Activated T-helper 17 cell treated with anti-CD3 and anti-CD28 coated beads, Interleukin-2, amount 50 U/mL, for 72 hours (primary cell): ENCODE data around the gene PSG7. TPM values are rescaled to one million over a fixed set of nuclear protein-coding genes. Genes with fewer than 3 reads are reported as not detected.
"Not testable (repeated sequence)": the region's sequence is repeated elsewhere in the genome, so short reads cannot be mapped to it uniquely, and the experiment has no call there.

Source experiments
- ATAC-seq: fragments of 150-1000 bp; cut with Tn5 transposase; replicated peaks from 2 replicates; pipeline ENCODE4 v1.10.0; 2021; ENCODE audit warnings: mild to moderate bottlenecking, moderate library complexity
- H3K27ac Mint-ChIP-seq: one replicate; pipeline ENCODE4 v1.8.0; 2022; ENCODE audit warnings: mixed read lengths
- H3K27me3 Mint-ChIP-seq: one replicate; pipeline ENCODE4 v1.8.0; 2022; ENCODE audit warnings: mixed read lengths
- H3K36me3 Mint-ChIP-seq: one replicate; pipeline ENCODE4 v1.8.0; 2022; ENCODE audit warnings: low read depth, mild to moderate bottlenecking, mixed read lengths
- H3K4me1 Mint-ChIP-seq: one replicate; pipeline ENCODE4 v1.8.0; 2022; ENCODE audit warnings: mixed read lengths
- H3K4me3 Mint-ChIP-seq: one replicate; pipeline ENCODE4 v1.8.0; 2022; ENCODE audit warnings: mild to moderate bottlenecking, mixed read lengths
- H3K9me3 Mint-ChIP-seq: one replicate; pipeline ENCODE4 v1.8.0; 2022; ENCODE audit warnings: mixed read lengths
- total RNA-seq, 2 donors: library from RNA; stranded (reverse); gene quantifications; one replicate each; pipeline ENCODE4 v1.2.3, GENCODE V29; 2022

PSG7 gene
- total RNA-seq, result not detected

DNA sequence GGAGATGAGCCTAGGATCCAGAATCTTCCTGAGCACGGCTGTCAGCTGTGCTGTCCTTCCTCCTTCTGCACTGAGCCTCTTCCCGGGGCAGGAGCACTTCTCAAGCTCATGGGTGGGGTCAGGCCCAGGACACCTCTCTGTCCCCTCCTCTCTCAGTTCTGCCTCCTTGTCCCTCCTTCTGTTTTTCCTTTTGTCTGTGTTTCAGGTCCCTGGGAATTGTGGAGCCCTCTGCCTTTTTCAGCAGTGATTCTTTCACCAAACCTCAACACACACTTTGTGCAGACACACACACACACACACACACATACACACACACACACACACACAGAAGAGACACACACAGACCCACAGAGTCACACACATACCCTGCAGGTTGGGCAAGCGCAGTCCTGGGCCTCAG is at the start of gene PSG7:
Gene PSG7, minus strand, starts transcription at position 101 of the 400 bp plus-strand sequence. CDS start 131 bp downstream, outside the sequence.
- H3K4me1 Mint-ChIP-seq, H3K27ac Mint-ChIP-seq, H3K9me3 Mint-ChIP-seq: not testable (repeated sequence)

GRCh38 chr19:42985588-42985987 is 48.6 kb upstream of the PSG7 start:
- no peaks in the 10 kb centered on the region for H3K36me3 Mint-ChIP-seq
- no peak overlapping the region for H3K27ac Mint-ChIP-seq
- H3K27me3 Mint-ChIP-seq, result peaks cover 22% of the 10 kb centered on the region
- no peak overlapping the region for H3K4me3 Mint-ChIP-seq
- H3K4me1 Mint-ChIP-seq, result no peaks in the 10 kb centered on the region
- peaks cover 10% of the 10 kb centered on the region for H3K9me3 Mint-ChIP-seq
- ATAC-seq, result no peak

More for the DNA sequence above, at the start of gene PSG7:
- peaks cover 21% of the 10 kb centered on the region for H3K27me3 Mint-ChIP-seq
- not testable (repeated sequence) for H3K36me3 Mint-ChIP-seq, ATAC-seq, H3K4me3 Mint-ChIP-seq

DNA sequence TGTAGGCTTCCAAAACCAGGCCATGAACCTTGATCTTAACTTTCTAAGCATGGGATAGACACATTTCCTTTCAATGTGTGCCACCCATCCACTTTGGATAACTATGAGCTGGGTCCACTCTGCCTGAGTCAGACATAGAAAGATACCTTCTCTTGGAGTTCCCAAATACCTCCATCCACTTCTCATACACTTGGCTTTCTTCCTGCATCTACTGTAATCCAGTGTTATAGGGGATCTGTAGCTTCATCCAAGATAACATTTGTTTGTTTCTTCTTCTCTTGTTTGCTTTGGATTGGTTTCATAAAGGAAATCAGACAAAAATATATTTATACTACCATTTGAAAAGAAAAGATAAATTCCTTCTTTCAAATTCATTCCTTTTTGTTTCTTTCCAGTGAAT is 45.1 kb upstream of the PSG7 start:
- not testable (repeated sequence) for H3K36me3 Mint-ChIP-seq, H3K4me1 Mint-ChIP-seq, ATAC-seq, H3K4me3 Mint-ChIP-seq, H3K27ac Mint-ChIP-seq, H3K9me3 Mint-ChIP-seq
- H3K27me3 Mint-ChIP-seq, result peaks cover 13% of the 10 kb centered on the region

- ATAC-seq, H3K36me3 Mint-ChIP-seq, H3K9me3 Mint-ChIP-seq, H3K27me3 Mint-ChIP-seq, H3K4me1 Mint-ChIP-seq, H3K4me3 Mint-ChIP-seq, H3K27ac Mint-ChIP-seq: not testable (repeated sequence)
Measured at GRCh38 chr19:42971451-42971850, 34.4 kb upstream of the PSG7 start.

DNA sequence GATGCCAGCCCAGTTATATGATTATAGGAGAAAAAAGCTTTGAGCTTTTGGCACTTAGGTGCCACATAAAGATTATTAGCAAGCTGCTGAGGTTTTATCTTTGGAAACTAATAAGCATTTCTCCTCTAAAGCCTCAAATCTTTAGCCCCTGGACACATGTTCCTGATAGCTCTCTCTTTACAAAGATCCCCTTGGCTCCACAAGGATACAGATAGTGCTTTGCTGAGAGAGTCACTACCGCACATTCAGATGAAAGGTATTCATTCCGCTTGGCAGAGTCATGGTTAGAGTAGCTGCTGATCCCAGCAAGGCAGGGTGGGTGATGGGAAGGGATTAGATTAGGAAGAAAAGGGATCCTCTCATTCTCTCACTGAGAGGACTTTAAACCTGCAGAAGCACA is 28.2 kb upstream of the PSG7 start:
- H3K27me3 Mint-ChIP-seq, result peaks cover 16% of the 10 kb centered on the region
- no peak overlapping the region for H3K4me3 Mint-ChIP-seq
- no peak overlapping the region for H3K27ac Mint-ChIP-seq
- no peaks in the 10 kb centered on the region for H3K4me1 Mint-ChIP-seq
- ATAC-seq, result no peak
- H3K36me3 Mint-ChIP-seq, result no peaks in the 10 kb centered on the region
- H3K9me3 Mint-ChIP-seq, result no peaks in the 10 kb centered on the region

DNA sequence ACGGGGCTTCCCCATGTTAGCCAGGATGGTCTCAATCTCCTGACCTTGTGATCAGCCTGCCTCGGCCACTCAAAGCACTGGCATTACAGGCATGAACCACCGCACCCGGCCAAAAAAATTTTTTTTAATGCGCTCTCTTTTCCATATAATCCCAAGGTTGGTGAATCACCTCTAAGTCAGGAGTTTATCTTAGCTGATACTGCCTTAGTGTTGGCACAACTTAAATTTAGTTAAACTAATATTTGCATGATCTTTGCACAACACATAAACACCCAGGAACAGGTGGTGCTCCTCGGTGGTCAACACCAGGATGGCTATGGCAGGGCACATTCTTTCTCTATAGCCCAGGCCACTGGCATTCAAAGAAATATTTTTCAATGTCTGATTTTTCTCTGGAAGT is 24.1 kb upstream of the PSG7 start:
- no peak overlapping the region for H3K27ac Mint-ChIP-seq
- no peaks in the 10 kb centered on the region for H3K36me3 Mint-ChIP-seq
- H3K4me1 Mint-ChIP-seq, result no peaks in the 10 kb centered on the region
- no peak for ATAC-seq
- no peak overlapping the region for H3K4me3 Mint-ChIP-seq
- no peaks in the 10 kb centered on the region for H3K9me3 Mint-ChIP-seq
- H3K27me3 Mint-ChIP-seq, result peaks cover 19% of the 10 kb centered on the region

DNA sequence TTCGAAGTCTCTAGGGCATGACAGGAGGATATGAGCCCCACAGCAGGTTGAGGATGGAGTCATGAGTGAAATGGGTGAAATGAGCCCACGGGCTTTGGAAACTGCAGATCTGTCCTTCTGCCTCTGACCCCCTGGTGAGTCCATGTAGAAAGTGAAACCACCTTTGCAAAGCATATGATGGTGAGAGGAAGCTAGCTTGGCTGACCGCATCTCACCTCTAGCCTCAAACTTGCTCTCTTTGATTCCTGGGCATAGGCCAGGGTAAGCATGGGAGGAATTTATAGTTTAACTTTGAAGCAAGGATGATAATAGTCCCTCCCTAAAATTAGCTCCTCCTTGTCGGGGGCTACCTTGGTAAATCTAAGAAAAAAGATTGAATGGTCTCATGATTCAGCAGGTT is 15.1 kb upstream of the PSG7 start:
- not testable (repeated sequence) for H3K27ac Mint-ChIP-seq, ATAC-seq, H3K9me3 Mint-ChIP-seq, H3K4me1 Mint-ChIP-seq, H3K36me3 Mint-ChIP-seq, H3K4me3 Mint-ChIP-seq
- peaks cover 10% of the 10 kb centered on the region for H3K27me3 Mint-ChIP-seq

DNA sequence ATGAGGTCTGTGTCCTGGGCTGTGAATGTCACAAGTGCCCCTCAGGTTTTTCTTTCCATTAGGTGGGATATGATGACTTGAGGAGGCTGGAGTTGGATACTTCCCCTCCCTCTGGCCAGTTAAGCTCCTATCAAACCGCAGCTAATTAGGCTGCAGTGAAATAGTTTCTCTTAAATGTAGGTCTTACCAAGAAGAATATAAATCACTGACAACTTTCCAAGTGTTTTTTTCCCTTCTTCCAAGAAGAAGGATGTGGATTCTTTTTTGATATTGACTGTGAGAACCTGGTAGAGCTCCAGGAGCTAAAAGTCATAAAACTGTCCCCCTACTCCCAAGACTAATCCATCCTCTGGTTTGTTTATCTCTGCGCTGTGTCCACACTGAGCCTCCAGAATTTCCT is 14.5 kb upstream of the PSG7 start:
- not testable (repeated sequence) for H3K9me3 Mint-ChIP-seq, H3K36me3 Mint-ChIP-seq, H3K4me3 Mint-ChIP-seq, H3K4me1 Mint-ChIP-seq, H3K27ac Mint-ChIP-seq, ATAC-seq
- H3K27me3 Mint-ChIP-seq, result peaks cover 11% of the 10 kb centered on the region

DNA sequence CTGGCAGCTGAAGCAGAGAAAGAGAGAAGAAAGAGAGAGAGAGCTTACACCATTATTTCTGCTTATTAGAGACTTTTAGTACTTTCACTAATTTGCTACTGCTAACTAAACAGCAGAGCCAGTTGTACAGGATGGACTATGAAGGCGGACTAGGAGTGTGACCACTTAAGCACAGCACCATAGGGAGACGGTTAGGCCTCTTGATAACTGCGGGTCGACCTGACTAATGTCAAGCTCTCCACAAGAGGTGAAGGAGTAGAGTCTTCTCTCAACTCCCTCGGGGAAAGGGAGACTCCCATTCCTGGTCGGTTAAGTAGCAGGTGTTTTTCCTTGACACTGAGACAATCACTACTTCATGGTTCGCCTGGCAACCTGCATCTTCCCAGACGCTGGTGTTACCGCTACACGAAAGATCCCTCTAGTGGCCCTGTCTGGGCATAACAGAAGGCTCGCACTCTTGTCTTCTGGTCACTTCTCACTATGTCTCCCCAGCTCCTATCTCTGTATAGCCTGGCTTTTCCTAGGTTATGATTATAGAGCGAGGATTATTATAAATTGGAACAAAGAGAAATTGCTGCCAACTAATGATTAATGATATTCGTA is 5.3 kb upstream of the PSG7 start:
- no peaks in the 10 kb centered on the region for H3K9me3 Mint-ChIP-seq
- no peaks in the 10 kb centered on the region for H3K36me3 Mint-ChIP-seq
- ATAC-seq, result no peak
- H3K27me3 Mint-ChIP-seq, result peaks cover 36% of the 10 kb centered on the region
- no peaks in the 10 kb centered on the region for H3K4me1 Mint-ChIP-seq
- H3K4me3 Mint-ChIP-seq, result no peak overlapping the region
- H3K27ac Mint-ChIP-seq, result no peak overlapping the region

GRCh38 chr19:42934726-42935125 is 2.3 kb downstream of the PSG7 start:
- H3K36me3 Mint-ChIP-seq, H3K9me3 Mint-ChIP-seq, ATAC-seq, H3K4me3 Mint-ChIP-seq, H3K4me1 Mint-ChIP-seq, H3K27ac Mint-ChIP-seq: not testable (repeated sequence)
- H3K27me3 Mint-ChIP-seq, result peaks cover 14% of the 10 kb centered on the region

DNA sequence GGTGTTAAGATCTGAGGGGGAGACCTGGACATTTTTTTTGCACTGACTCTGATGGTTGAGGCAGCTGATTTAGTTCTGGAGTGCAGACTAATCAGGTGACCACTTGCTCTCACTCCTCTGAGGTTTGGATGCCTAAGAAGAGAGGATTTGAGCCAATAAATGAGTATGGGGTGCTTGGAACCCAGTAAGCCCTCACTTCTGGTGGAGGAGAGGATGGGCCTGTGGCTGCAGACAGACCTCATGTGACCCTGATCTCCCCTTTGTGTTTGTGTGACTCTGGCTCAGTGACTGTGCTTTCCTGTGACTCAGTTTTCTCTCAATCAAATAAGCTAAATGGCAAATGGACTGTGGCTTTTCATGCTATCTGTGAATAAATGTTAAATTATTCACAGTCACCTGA is 2.8 kb downstream of the PSG7 start:
- H3K4me3 Mint-ChIP-seq, H3K9me3 Mint-ChIP-seq, H3K36me3 Mint-ChIP-seq, H3K4me1 Mint-ChIP-seq, ATAC-seq, H3K27ac Mint-ChIP-seq: not testable (repeated sequence)
- H3K27me3 Mint-ChIP-seq, result peaks cover 11% of the 10 kb centered on the region

DNA sequence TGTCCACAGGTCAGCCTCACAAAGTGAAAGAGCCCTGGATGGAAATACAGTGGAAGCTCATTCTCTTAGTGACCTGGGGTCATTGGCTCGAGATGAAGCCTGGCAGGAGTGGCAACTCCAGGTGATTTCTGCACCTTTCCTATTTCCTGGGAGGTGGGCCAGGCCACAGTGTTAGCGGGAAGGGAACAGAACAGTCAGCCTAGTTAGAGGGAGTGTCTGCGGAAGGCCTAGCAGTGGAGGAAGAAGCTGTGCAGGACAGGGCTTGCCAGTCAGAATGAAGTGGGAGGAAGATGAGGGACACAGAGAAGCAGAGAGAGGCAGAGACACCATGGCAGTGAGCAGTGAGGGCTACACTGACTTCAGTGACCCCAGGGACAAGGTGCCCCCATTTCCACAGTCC is 3.6 kb downstream of the PSG7 start:
- H3K27ac Mint-ChIP-seq, ATAC-seq, H3K9me3 Mint-ChIP-seq: not testable (repeated sequence)

GRCh38 chr19:42932485-42933101 is 4.4 kb downstream of the PSG7 start:
- not testable (repeated sequence) for H3K36me3 Mint-ChIP-seq, H3K4me1 Mint-ChIP-seq, H3K4me3 Mint-ChIP-seq, H3K9me3 Mint-ChIP-seq, ATAC-seq, H3K27ac Mint-ChIP-seq
- H3K27me3 Mint-ChIP-seq, result peaks cover 14% of the 10 kb centered on the region

More for the DNA sequence above, 3.6 kb downstream of the PSG7 start:
- not testable (repeated sequence) for H3K4me1 Mint-ChIP-seq, H3K4me3 Mint-ChIP-seq, H3K36me3 Mint-ChIP-seq
- H3K27me3 Mint-ChIP-seq, result peaks cover 16% of the 10 kb centered on the region

DNA sequence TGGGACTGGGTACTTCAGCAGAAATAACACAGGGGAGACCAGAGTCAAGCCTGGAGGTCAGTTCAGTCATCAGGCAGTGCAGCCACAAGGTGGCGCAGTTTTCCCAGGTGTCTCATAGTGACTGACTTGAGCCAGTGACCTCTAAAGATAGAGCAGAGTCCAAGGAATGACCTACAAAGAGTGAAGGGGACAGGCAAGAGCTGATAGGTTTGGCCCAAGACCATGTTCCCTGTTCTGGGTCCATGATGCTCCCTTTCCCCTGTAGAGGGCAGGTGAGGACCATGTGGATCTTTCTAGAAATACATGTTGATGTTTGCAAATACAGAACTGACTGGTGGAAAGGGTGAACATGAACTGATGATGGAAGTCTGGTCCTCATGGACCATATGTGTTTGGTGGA is 6.8 kb downstream of the PSG7 start:
- H3K9me3 Mint-ChIP-seq, ATAC-seq, H3K4me3 Mint-ChIP-seq, H3K27ac Mint-ChIP-seq, H3K4me1 Mint-ChIP-seq, H3K36me3 Mint-ChIP-seq: not testable (repeated sequence)
- H3K27me3 Mint-ChIP-seq, result peaks cover 18% of the 10 kb centered on the region

GRCh38 chr19:42928896-42929295 is 8.1 kb downstream of the PSG7 start:
- Mint-ChIP-seq H3K9me3 (no peaks in the 10 kb centered on the region), H3K27me3 (peaks cover 18% of the 10 kb centered on the region), H3K36me3 (no peaks in the 10 kb centered on the region), H3K4me3 (no peak overlapping the region), H3K27ac (no peak overlapping the region), H3K4me1 (no peaks in the 10 kb centered on the region)
- ATAC-seq, result no peak

DNA sequence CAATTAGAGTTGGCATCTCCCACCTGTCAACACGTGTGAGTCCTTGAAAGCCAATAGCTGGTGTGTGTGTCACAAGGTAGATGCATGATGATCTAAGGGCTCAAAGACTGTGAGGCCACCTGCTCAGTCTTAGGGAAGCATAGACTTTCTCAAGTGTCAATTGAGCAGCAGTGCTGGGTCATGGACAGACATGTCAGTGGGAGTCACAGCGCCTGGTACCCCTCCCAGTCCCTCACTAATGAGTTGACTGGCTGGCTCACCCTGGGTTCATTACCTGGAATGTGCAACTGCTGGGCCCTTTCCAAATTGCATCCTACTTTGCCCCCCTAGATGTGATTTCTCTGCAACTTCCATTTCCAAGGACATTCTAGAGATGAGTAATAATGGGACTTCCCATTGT is 10.2 kb downstream of the PSG7 start:
- H3K4me1 Mint-ChIP-seq, result no peaks in the 10 kb centered on the region

More for the DNA sequence above, 10.2 kb downstream of the PSG7 start:
- H3K27me3 Mint-ChIP-seq, result peaks cover 18% of the 10 kb centered on the region
- no peaks in the 10 kb centered on the region for H3K9me3 Mint-ChIP-seq
- no peaks in the 10 kb centered on the region for H3K36me3 Mint-ChIP-seq
- no peak overlapping the region for H3K27ac Mint-ChIP-seq
- no peak overlapping the region for H3K4me3 Mint-ChIP-seq
- ATAC-seq, result no peak
